NCI-H2196 (cell line): ENCODE results near the gene TEX13D.

Experiments used
- DNase-seq: peaks from one replicate; lab custom pipeline; 2025; ENCODE audit not compliant: unreplicated experiment; lab: John Stamatoyannopoulos, UW

Gene TEX13D

DNA sequence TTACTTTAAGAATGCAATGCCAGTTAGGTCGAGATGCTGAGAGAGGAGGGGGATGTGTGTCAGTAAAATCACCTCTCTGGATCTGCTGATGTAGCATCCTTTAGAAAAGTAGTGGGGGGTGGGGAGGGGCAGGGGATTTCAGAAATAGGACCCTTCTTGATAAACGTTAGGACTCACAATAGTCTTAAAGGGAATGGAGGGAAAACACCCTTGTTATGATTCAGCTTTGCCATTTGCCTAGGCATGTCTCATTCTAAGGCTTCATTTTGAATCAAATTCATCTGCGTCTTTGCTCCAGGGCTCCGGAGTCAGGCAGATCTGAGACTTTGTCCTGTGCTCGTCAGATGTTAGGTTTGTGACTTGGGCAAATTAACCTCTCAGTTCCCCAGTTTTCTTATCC, 14.8 kb downstream of the TEX13D start:
- DNase-seq: no peak

DNA sequence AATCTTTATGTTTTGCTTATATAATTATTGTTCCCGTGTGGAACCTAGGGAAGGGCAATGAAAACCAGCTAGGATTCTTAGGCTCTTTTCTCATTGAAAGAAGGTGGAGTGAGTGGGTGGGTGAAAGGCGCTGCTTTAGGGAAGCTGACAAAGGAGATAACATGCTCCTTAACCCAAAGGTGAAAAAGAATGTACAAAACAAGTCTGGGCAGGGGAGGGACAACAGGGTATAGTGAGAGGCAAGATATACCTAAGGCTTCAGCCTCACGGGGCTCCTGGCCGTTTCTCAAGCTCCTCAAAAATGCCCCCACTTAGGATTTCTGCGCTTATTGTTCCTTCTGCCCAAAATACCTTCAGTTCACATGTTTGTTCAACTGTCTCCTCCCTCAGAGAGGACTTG, 15.7 kb downstream of the TEX13D start:
- DNase-seq: no peak

DNA sequence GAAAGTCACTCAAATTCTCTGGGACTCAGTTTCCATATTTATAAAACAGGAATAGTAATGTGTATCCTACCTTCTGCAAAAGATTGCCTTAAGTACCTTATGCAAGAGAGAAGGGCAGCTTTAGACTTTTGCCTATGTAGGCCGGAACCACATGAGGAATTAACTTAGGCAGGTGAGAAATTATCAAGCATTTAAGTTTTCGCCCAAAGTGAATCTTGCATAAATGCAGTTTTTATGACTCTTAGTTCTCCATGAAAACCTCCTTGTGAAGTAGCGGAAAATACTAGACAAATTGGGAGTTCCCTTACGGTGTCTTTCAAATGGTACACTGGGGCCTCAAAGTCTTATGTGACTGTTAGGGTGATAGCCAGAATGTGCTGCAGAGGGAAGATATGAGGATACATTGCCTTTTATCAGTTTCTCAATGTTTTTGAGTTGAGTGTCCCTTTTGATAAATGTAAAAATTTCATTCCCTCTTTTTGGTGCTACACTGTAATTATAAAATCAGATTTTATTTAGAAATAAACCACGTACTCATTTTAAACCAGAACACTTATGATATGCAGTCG, 16.5 kb downstream of the TEX13D start:
- no peak for DNase-seq

DNA sequence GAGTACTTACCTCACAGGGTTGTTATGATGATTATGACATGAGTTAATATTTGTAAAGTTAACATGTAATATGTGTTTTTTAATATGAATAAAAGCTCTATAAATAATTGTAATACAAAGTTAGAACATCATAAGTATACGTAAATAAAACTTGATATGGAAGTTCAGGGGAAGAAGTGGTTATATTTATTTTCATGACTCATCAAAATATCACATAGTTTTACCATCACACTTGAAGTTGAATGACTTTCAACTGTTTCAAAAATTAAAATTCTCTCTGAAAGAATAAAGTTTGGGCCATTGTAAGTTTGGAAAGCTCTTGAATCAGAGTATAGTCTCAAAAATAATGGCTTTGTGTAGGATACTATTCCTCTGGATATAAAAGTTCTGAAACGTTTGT, 22.2 kb downstream of the TEX13D start:
- no peak for DNase-seq

DNA sequence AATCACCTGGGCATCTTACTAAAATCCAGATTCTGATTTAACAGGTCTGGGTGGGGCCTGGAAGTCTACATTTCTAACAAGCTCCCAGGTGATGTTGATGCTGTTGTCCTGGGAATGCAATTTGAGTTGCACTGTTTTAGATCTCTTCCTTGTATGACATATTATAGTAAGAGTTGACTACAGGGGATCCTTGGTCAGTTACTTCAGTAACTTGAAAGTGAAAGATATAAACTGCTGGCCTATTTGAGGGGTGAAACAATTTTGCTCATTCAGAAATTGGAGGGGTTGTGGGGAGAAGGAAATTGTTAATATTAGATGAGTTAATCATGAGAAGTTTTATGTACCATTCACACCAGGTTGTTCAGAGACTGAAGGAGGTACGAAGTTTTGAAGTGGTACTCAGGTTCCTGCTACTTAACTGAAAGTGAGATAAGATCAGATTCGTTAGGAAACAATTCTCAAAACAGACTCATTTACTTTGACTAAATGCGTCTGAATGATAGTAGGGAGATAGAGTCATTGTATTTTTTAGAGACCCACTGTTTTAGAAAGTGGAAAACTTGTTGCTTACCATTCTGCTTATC, 26.4 kb downstream of the TEX13D start:
- DNase-seq: no peak

DNA sequence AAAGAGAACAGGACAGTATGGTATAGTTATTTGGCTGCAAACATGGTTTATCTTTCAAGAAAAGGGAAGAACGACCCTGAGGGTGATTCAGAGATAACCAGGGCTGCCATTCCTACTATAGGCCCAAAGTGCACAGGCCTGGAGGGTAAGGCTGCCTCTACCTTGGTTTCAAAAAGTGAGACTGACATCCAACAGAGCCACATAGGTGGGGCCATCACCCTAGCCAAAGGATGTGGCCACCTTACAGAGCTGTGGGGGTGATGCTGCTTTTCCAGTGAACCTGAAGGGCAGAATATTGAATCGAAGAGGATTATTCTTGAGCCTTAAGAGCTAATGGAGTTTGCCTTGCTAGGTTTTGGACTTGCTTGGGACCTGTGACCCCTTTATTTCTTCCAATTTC, 29.6 kb downstream of the TEX13D start:
- DNase-seq: no peak

DNA sequence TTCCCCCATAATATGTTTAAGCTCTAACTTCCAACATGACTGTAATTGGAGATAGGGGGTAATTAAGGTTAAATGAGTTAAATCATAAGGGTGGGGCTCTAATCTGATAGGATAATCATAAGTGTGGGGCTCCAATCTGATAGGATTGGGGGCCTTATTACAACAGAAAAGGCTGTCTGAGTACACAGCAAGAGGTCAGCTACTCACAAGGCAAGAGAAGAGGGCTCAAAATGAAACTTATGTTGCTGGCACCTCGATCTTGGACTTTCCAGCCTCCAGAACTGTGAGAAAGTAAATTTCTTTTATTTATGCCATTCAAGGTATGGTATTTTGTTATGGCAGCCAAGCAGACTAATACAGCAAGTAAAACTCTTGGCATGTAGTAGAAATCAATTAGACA, 30.3 kb downstream of the TEX13D start:
- DNase-seq: no peak

DNA sequence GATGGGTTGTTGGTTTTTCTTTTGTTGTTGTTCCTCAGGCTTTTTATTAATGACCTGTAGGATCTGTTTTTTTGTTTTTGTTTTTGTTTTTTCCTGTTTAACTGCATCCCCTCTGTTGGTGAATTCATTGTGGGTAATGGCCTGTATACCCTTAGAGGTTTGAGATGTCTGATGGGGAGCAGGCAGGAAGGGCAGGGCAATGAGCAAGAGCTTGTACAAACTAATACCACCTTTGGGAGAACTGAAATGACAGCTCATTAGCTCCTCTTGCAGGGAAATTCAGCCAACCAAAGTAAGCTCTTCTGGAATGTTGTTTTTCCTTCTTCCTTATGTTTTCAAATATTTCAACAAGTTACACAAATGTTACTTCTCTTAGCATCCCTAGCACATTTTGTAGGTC, 37.3 kb downstream of the TEX13D start:
- no peak for DNase-seq

DNA sequence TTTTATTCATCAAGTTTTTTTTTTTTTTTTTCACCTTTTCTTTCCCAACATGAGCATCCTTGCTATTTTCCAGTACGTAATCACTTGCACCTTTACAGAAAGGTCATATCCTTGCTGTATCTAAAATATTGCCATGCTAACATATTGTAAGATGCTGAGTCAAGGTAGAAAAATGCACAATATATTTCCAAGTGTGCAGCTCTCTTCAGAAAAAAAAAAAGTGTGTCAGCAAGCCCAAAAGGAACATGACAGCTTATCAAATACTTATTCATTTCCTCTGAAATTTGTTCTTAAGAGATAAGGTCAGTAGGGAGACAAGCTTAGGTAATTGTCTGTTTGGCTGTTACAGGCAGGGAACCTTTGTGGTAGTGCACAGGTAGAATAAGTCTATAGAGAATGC, 40.9 kb downstream of the TEX13D start:
- no peak for DNase-seq

DNA sequence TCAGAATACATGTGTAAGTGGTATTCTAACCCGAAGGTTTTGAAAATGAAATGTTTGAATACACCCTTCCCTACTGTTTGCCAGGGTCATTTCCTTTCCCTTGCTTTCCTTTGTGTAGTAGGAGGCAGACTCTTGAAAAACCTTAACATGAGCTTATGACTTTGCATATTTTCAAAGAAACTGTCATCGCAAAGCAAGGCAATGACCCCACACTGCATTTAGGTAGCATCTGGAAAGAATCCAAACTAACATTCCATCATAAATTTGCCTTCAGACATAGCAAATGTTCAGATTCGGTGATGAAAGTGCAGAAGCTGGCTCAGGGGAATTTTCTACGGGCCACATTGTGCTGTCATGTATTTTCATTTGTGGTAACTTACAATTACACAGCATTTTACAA, 46.2 kb downstream of the TEX13D start:
- DNase-seq: no peak

DNA sequence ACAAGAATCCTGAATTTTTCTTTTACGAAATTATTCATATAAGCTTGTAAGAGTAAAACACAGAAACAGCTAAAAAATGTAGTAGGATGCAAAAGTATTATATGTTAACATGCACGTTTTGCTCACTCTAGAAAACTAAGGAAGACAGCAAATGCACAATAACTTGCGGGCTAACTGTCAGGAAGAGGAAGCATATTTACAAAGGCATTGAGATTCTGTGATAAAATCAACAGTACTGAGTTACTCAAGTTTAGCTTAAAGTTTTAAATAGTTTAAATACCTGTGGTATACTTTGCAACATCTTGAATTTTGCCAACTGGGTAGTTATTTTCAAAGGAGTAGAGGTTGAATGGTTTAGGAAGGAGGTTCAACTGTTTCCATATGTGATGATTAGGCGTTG, 50.9 kb downstream of the TEX13D start:
- no peak for DNase-seq

DNA sequence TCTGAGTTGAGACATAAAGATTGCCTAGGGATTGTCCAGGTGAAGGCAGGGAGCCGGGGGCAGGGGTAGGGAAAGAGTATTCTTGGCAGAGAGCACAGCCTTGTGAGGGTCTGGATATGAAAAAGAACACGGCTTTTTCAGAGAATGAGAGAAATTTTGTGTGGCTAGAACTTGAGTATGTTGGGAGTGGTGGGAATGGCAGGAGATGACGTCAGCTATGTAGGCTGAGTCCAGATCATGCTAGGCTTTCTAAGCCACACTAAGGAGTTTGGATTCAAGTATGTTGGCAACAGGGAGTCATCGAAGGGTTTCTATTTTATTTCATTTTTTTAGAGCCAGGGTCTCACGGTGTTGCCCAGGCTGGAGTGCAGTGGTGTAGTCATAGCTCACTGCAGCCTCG, 53.9 kb downstream of the TEX13D start:
- no peak for DNase-seq
